ENCODE data around the gene ANKLE1.

- TF ChIP-seq POLR2A (IDR thresholded peaks at IDR 0.05) (no peak), CTCF (IDR thresholded peaks at IDR 0.05 in 8 of 11, conservative IDR thresholded peaks at IDR 0.05 in 3 of 11) (no peak), POLR2AphosphoS5 (IDR thresholded peaks at IDR 0.05) (peak in 1 of 3 donors; percentile 16)
Observed at GRCh38 chr19:17262557-17262956, 19.1 kb upstream of the ANKLE1 start.

All from spleen (tissue), 7 donors.